GM19468 (cell line): ENCODE results near the gene TMEM151B.

Source experiments
- ATAC-seq: cut with Tn5 transposase; IDR thresholded peaks from one replicate; pipeline ENCODE4 v1.9.1; 2021; ENCODE audit warnings: mild to moderate bottlenecking, moderate library complexity, moderate number of reproducible peaks; ENCODE audit not compliant: unreplicated experiment; ENCODE audit errors: extremely low read depth

TMEM151B gene

GRCh38 chr6:44275749-44276648 lies 5.7 kb downstream of the TMEM151B start:
- ATAC-seq = no peak

GRCh38 chr6:44276667-44277640 lies 6.7 kb downstream of the TMEM151B start:
- no peak for ATAC-seq

GRCh38 chr6:44277763-44278162 lies 7.5 kb downstream of the TMEM151B start:
- ATAC-seq = no peak

GRCh38 chr6:44278315-44278714 lies 8.1 kb downstream of the TMEM151B start:
- ATAC-seq = no peak

- no peak for ATAC-seq
Measured at GRCh38 chr6:44278774-44279697, 8.8 kb downstream of the TMEM151B start.

- no peak for ATAC-seq
Measured at GRCh38 chr6:44284121-44284520, 13.9 kb downstream of the TMEM151B start.

GRCh38 chr6:44284867-44285266 lies 14.6 kb downstream of the TMEM151B start:
- ATAC-seq = no peak

GRCh38 chr6:44285552-44286284 lies 15.5 kb downstream of the TMEM151B start:
- ATAC-seq = no peak

GRCh38 chr6:44286285-44286565 lies 16.0 kb downstream of the TMEM151B start:
- ATAC-seq = no peak

- ATAC-seq = no peak
Measured at GRCh38 chr6:44286747-44287146, 16.5 kb downstream of the TMEM151B start.

- ATAC-seq = no peak
Measured at GRCh38 chr6:44289726-44290260, 19.5 kb downstream of the TMEM151B start.

- ATAC-seq = no peak
Measured at GRCh38 chr6:44291841-44292240, 21.6 kb downstream of the TMEM151B start.

- no peak for ATAC-seq
Measured at GRCh38 chr6:44292661-44293365, 22.6 kb downstream of the TMEM151B start.

- ATAC-seq = no peak
Measured at GRCh38 chr6:44294832-44295791, 24.9 kb downstream of the TMEM151B start.

GRCh38 chr6:44297063-44298038 lies 27.1 kb downstream of the TMEM151B start:
- ATAC-seq = no peak

- no peak for ATAC-seq
Measured at GRCh38 chr6:44298055-44298803, 28.0 kb downstream of the TMEM151B start.
